Omental fat pad (tissue), 4 donors: ENCODE results near the gene EPHB2. TPM values are rescaled to one million over a fixed set of nuclear protein-coding genes. Genes with fewer than 3 reads are reported as not detected.
A peak's percentile ranks its signal among the peaks of the same experiment; 100 is the strongest.

Source experiments
- ATAC-seq: fragments of 150-250 bp; one replicate; pipeline ENCODE4 v1.9.1; 2016; ENCODE audit warnings: mild to moderate bottlenecking, moderate library complexity; ENCODE audit not compliant: low FRiP score
- DNase-seq: peaks from one replicate; pipeline ENCODE4 v3.0.0-alpha.2; 2019; ENCODE audit warnings: low spot score
- CTCF ChIP-seq, 3 donors: fragments of 450-650 bp; IDR thresholded peaks; one replicate each; pipeline ENCODE4 v1.5.1; 2016 to 2017; ENCODE audit warnings: antibody characterized with exemption in 3 of 3, mild to moderate bottlenecking in 3 of 3, moderate library complexity in 2 of 3
- total RNA-seq, 4 donors: library from RNA; depleted of rRNA; stranded (reverse); fragments of >200 nt; gene quantifications; one replicate each; pipeline ENCODE4 v1.1.0, GENCODE V29; 2016

Gene EPHB2
- total RNA-seq, 4 donors from 2014 or later: 3.5 to 5.5 (median 4.7) TPM

GRCh38 chr1:22763487-22764200 lies 53.0 kb downstream of the EPHB2 start:
- ATAC-seq (no peak), DNase-seq (no peak)
- TF ChIP-seq CTCF (IDR thresholded peaks at IDR 0.05): no peak

GRCh38 chr1:22767852-22768251 lies 57.2 kb downstream of the EPHB2 start:
- no peak for ATAC-seq
- DNase-seq: no peak
- TF ChIP-seq CTCF (IDR thresholded peaks at IDR 0.05): no peak

- no peak for TF ChIP-seq CTCF (IDR thresholded peaks at IDR 0.05)
Measured at GRCh38 chr1:22769932-22770331, 59.3 kb downstream of the EPHB2 start.

GRCh38 chr1:22772014-22772413 lies 61.4 kb downstream of the EPHB2 start:
- ATAC-seq: no peak
- DNase-seq: no peak
- no peak for TF ChIP-seq CTCF (IDR thresholded peaks at IDR 0.05)

More at GRCh38 chr1:22769932-22770331, 59.3 kb downstream of the EPHB2 start:
- ATAC-seq: no peak
- no peak for DNase-seq

- ATAC-seq: peak; percentile 52
- no peak for TF ChIP-seq CTCF (IDR thresholded peaks at IDR 0.05)
- DNase-seq: no peak
Measured at GRCh38 chr1:22773981-22774832, 63.6 kb downstream of the EPHB2 start.

- no peak for DNase-seq
- no peak for ATAC-seq
- no peak for TF ChIP-seq CTCF (IDR thresholded peaks at IDR 0.05)
Measured at GRCh38 chr1:22774833-22775182, 64.2 kb downstream of the EPHB2 start.
